Stimulated activated CD4-positive, alpha-beta T cell treated with anti-CD3 and anti-CD28 coated beads, Interleukin-15, amount 100 ng/mL, for 24 hours (primary cell): Measurements from ENCODE around the gene TMEM250.

Source experiments
- DNase-seq: peaks from one replicate; pipeline ENCODE4 v3.0.0-alpha.2; 2020

Gene TMEM250

GRCh38 chr9:136131629-136132511 lies 13.2 kb upstream of the TMEM250 start:
- no peak for DNase-seq

GRCh38 chr9:136129176-136129575 lies 10.5 kb upstream of the TMEM250 start:
- no peak for DNase-seq

- no peak for DNase-seq
These were observed 9.8 kb upstream of the TMEM250 start for GRCh38 chr9:136128436-136128835.

GRCh38 chr9:136127313-136127712 lies 8.6 kb upstream of the TMEM250 start:
- DNase-seq = no peak

- DNase-seq = no peak
These were observed 6.5 kb upstream of the TMEM250 start for GRCh38 chr9:136124976-136125692.

- DNase-seq = peak; percentile 84
These were observed 4.0 kb upstream of the TMEM250 start for GRCh38 chr9:136122425-136123383.

GRCh38 chr9:136121801-136122200 lies 3.1 kb upstream of the TMEM250 start:
- no peak for DNase-seq

GRCh38 chr9:136120438-136120844 lies 1.8 kb upstream of the TMEM250 start:
- DNase-seq = no peak

GRCh38 chr9:136119883-136120393 lies 1.3 kb upstream of the TMEM250 start:
- no peak for DNase-seq

GRCh38 chr9:136119061-136119882 lies 597 bp upstream of the TMEM250 start:
- peak; percentile 52 for DNase-seq

GRCh38 chr9:136117916-136118319 lies 757 bp downstream of the TMEM250 start:
- DNase-seq = no peak

- DNase-seq = peak; percentile 66
These were observed 1.3 kb downstream of the TMEM250 start for GRCh38 chr9:136117291-136117915.

- no peak for DNase-seq
These were observed 2.1 kb downstream of the TMEM250 start for GRCh38 chr9:136116360-136117098.

- DNase-seq = no peak
These were observed 2.9 kb downstream of the TMEM250 start for GRCh38 chr9:136115641-136116359.

- no peak for DNase-seq
These were observed 3.5 kb downstream of the TMEM250 start for GRCh38 chr9:136115206-136115605.

GRCh38 chr9:136114610-136115009 lies 4.1 kb downstream of the TMEM250 start:
- DNase-seq = no peak

GRCh38 chr9:136112541-136112940 lies 6.1 kb downstream of the TMEM250 start:
- DNase-seq = no peak

- no peak for DNase-seq
These were observed 6.8 kb downstream of the TMEM250 start for GRCh38 chr9:136111910-136112309.

- no peak for DNase-seq
These were observed 7.5 kb downstream of the TMEM250 start for GRCh38 chr9:136111190-136111589.
